ENCODE results near the gene ARHGEF25. TPM values are rescaled to one million over a fixed set of nuclear protein-coding genes. Genes with fewer than 3 reads are reported as not detected.
A peak's percentile ranks its signal among the peaks of the same experiment; 100 is the strongest.
"Not testable (repeated sequence)": the region's sequence is repeated elsewhere in the genome, so short reads cannot be mapped to it uniquely, and the experiment has no call there.

The ARHGEF25 gene
- total RNA-seq, 2 experiments from 2014 or later, result 0.37 TPM

DNA sequence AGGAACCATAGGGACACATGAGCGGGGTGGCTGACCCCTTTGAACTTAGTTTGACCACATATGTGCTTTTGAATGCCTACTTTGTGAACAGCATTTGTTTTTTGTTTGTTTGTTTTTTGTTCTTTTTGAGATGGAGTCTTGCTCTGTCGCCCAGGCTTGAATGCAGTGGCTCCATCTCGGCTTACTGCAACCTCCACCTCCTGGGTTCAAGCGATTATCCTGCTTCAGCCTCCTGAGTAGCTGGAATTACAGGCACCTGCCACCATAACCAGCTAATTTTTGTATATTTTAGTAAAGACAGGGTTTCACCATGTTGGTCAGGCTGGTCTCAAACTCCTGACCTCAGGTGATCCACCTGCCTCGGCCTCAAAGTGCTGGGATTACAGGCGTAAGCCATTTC, 7.2 kb downstream of the ARHGEF25 start:
- POLR2A ChIA-PET; H3K9me3 Mint-ChIP-seq (ENCODE audit: insufficient read depth); H3K36me3 Mint-ChIP-seq (ENCODE audit: low read depth); H3K27ac Mint-ChIP-seq; DNase-seq; H3K4me3 Mint-ChIP-seq; ATAC-seq: not testable (repeated sequence)
- Mint-ChIP-seq H3K27me3 (ENCODE audit: low read depth) (peaks cover 91% of the 10 kb centered on the region), H3K4me1 (ENCODE audit: low read depth) (peaks cover 33% of the 10 kb centered on the region)
- CTCF ChIA-PET, result interaction anchor here (2.8 to 4.8 kb wide), 2 partner anchors 35 to 160 kb away, joined by 10 to 87 read pairs; partner anchors contain the start of gene GLI1

- Mint-ChIP-seq H3K36me3 (ENCODE audit: low read depth) (no peaks in the 10 kb centered on the region), H3K4me3 (no peak overlapping the region), H3K27me3 (ENCODE audit: low read depth) (peaks cover 95% of the 10 kb centered on the region), H3K9me3 (ENCODE audit: insufficient read depth) (no peaks in the 10 kb centered on the region), H3K4me1 (ENCODE audit: low read depth) (peaks cover 32% of the 10 kb centered on the region), H3K27ac (no peak overlapping the region)
- DNase-seq (no peak), ATAC-seq (no peak)
- CTCF ChIA-PET, result interaction anchor here (0.8 to 4.8 kb wide), 5 partner anchors 9 to 160 kb away, joined by 3 to 87 read pairs (median 8); partner anchors contain the start of genes B4GALNT1 and GLI1
- POLR2A ChIA-PET, result interaction anchor here (1.6 to 2.1 kb wide), 2 partner anchors 8 to 28 kb away, joined by 4 to 12 read pairs; partner anchors contain the start of genes ARHGEF25 and PIP4K2C
Measured at GRCh38 chr12:57618966-57619433, 7.8 kb downstream of the ARHGEF25 start.

DNA sequence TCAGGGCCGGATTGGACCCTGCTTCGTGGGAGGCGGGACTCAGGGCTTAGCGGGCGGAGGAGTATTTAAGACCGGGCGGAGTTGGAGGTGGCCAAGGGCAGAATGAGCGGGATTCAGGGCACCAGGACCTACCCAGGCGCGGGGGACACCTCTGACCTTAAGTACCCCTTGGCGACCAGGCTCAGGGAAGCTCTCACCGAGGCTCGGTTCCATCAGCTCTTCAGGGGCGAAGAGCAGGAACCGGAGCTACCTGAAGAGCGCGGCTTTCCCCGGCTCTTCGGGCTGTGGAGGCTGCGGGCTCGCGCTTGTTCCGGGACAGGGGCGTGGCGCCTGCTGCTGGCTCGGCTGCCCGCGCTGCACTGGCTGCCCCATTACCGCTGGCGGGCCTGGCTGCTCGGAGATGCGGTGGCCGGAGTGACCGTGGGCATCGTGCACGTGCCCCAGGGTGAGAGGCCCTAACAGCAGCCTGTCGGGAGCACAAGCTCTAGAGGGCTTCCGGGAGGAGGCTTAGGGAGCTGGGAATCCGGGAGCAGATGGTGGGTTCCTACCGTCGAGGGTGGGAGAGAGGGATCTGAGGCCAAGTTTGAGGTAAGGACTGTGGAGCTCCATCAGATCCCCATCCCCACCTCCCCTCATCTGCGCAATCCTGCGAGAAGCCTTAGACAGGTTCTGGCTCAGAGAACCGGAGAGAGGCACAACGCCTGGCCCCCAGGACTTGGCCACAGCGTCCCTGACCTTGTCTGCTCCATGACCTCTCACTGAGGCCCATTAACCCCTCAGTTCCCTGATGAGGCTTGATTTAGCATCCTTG, 8.4 kb downstream of the ARHGEF25 start:
- CTCF ChIA-PET, result interaction anchor here (0.8 to 4.8 kb wide), 8 partner anchors 8 to 161 kb away, joined by 3 to 87 read pairs (median 9); partner anchors contain the start of genes B4GALNT1, GLI1 and PIP4K2C
- peak; percentile 37 for ATAC-seq
- H3K27me3 Mint-ChIP-seq (ENCODE audit: low read depth), result peaks cover 94% of the 10 kb centered on the region
- peak; percentile 38 for DNase-seq
- no peaks in the 10 kb centered on the region for H3K36me3 Mint-ChIP-seq (ENCODE audit: low read depth)
- peaks cover 30% of the 10 kb centered on the region for H3K4me1 Mint-ChIP-seq (ENCODE audit: low read depth)
- POLR2A ChIA-PET, result interaction anchor here (1.6 to 2.1 kb wide), 2 partner anchors 9 to 28 kb away, joined by 4 to 12 read pairs; partner anchors contain the start of genes ARHGEF25 and PIP4K2C
- no peak overlapping the region for H3K4me3 Mint-ChIP-seq
- no peak overlapping the region for H3K27ac Mint-ChIP-seq
- no peaks in the 10 kb centered on the region for H3K9me3 Mint-ChIP-seq (ENCODE audit: insufficient read depth)

DNA sequence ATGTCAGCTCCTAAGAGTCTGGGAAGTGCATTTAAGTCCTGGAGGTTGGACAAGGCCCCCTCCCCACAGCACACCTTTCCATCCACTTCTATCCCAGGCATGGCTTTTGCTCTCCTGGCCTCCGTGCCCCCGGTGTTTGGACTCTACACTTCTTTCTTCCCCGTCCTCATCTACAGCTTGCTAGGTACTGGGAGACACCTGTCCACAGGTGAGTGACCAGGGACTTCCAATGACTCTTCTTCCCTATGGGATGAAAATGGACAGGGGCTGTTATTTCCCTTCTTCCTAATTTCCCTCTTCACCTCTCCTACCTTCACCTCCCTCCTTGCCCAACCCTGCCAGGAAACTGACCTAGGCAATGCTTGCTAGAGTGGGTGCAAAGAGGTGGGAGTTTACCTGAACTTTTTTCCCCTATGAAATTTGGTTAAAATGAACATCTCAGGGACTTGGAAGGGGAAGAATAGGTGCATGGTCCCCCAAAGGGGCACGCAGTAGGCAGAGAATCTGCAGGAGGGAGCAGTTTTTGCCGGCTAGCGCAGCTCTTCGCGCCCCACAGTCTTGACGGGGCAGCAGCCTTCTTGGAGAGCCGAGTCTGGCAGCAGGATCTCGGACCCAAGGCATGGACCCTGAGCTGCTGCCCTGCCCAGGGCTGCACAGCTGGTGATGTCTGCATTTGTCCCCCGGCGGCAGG, 9.2 kb downstream of the ARHGEF25 start:
- Mint-ChIP-seq H3K9me3 (ENCODE audit: insufficient read depth) (no peaks in the 10 kb centered on the region), H3K4me1 (ENCODE audit: low read depth) (peaks cover 30% of the 10 kb centered on the region), H3K36me3 (ENCODE audit: low read depth) (no peaks in the 10 kb centered on the region), H3K4me3 (peak overlapping the region; percentile 63), H3K27me3 (ENCODE audit: low read depth) (peaks cover 93% of the 10 kb centered on the region), H3K27ac (no peak overlapping the region)
- no peak for ATAC-seq
- DNase-seq, result no peak
- CTCF ChIA-PET, result interaction anchor here (0.7 to 4.8 kb wide), 16 partner anchors 8 to 161 kb away, joined by 3 to 87 read pairs (median 7); partner anchors contain the start of genes ARHGEF25, B4GALNT1, GLI1 and PIP4K2C
- POLR2A ChIA-PET, result interaction anchor here (0.7 to 2.1 kb wide), 4 partner anchors 10 to 138 kb away, joined by 3 to 12 read pairs (median 4); partner anchors contain the start of genes ARHGEF25 and PIP4K2C

DNA sequence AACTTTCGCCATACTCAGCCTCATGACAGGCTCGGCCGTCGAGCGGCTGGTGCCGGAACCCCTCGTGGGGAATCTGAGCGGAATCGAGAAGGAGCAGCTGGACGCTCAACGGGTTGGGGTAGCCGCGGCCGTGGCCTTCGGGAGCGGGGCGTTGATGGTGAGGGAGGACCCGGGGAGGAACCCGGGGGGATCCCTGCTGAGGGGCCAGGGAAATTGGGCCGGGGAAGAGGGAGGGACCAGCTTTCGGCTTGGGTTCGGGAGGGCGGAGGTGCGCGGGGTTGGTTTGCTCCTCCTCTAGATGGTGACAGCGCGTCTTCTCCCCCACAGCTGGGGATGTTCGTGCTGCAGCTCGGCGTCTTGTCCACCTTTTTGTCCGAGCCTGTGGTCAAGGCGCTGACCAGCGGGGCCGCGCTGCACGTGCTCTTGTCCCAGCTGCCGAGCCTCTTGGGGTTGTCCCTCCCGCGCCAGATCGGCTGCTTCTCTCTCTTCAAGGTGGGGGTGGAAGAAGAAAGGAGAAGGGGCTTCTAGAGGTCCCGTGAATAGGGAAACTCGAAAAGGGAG, 9.8 kb downstream of the ARHGEF25 start:
- peaks cover 30% of the 10 kb centered on the region for H3K4me1 Mint-ChIP-seq (ENCODE audit: low read depth)
- POLR2A ChIA-PET, result interaction anchor here (0.7 to 2.1 kb wide), 3 partner anchors 16 to 139 kb away, joined by 3 to 12 read pairs (median 3); partner anchors contain the start of gene PIP4K2C
- peak overlapping the region; percentile 63 for H3K4me3 Mint-ChIP-seq
- CTCF ChIA-PET, result interaction anchor here (0.7 to 4.8 kb wide), 16 partner anchors 9 to 162 kb away, joined by 3 to 87 read pairs (median 7); partner anchors contain the start of genes ARHGEF25, B4GALNT1, GLI1 and PIP4K2C
- H3K36me3 Mint-ChIP-seq (ENCODE audit: low read depth), result no peaks in the 10 kb centered on the region
- DNase-seq, result no peak
- no peak overlapping the region for H3K27ac Mint-ChIP-seq
- ATAC-seq, result peak; percentile 34
- H3K27me3 Mint-ChIP-seq (ENCODE audit: low read depth), result peaks cover 93% of the 10 kb centered on the region
- no peaks in the 10 kb centered on the region for H3K9me3 Mint-ChIP-seq (ENCODE audit: insufficient read depth)

DNA sequence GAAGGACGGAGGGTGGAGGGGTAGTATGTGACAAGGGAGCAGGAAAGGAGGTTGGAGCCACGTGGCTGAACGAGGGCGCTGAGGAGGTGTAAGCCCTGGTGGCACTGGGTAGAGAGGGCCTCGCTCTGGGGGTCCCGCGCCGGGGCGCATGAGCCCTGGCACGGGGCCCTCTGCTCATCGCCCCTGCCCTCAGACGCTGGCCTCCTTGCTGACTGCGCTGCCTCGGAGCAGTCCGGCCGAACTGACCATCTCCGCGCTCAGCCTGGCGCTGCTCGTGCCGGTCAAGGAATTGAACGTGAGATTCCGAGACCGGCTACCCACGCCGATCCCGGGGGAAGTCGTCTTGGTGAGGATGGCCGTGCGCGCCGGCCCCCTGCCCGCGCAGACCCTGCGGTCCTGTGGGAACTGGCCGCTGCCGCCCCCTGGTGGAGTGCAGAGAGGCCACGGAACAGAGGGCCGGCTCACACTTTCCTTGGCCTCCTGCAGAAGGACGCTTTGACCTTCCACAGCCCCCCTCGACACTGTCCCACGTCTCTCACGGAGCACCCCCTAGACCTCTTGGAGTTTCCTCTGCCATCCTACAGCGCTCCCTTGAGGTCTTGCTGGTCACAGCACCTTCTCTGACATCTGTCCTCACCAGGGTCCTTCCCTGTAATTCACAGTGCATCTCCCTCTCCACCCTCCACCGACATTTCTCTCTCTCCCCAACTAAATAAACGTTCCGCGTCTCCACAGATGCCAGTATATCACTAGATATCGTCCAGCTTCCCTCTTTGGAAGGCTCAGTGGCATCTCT, 10.5 kb downstream of the ARHGEF25 start:
- ATAC-seq (peak; percentile 77), DNase-seq (peak; percentile 64)
- H3K27ac Mint-ChIP-seq, result no peak overlapping the region
- peak overlapping the region; percentile 63 for H3K4me3 Mint-ChIP-seq
- no peaks in the 10 kb centered on the region for H3K36me3 Mint-ChIP-seq (ENCODE audit: low read depth)
- POLR2A ChIA-PET, result interaction anchor here (0.7 to 2.1 kb wide), 2 partner anchors 30 to 139 kb away, joined by 3 to 12 read pairs; partner anchors contain the start of gene PIP4K2C
- H3K9me3 Mint-ChIP-seq (ENCODE audit: insufficient read depth), result no peaks in the 10 kb centered on the region
- peaks cover 94% of the 10 kb centered on the region for H3K27me3 Mint-ChIP-seq (ENCODE audit: low read depth)
- CTCF ChIA-PET, result interaction anchor here (0.7 to 4.8 kb wide), 23 partner anchors 9 to 164 kb away, joined by 3 to 87 read pairs (median 4); partner anchors contain the start of genes ARHGEF25 and PIP4K2C
- peaks cover 30% of the 10 kb centered on the region for H3K4me1 Mint-ChIP-seq (ENCODE audit: low read depth)

DNA sequence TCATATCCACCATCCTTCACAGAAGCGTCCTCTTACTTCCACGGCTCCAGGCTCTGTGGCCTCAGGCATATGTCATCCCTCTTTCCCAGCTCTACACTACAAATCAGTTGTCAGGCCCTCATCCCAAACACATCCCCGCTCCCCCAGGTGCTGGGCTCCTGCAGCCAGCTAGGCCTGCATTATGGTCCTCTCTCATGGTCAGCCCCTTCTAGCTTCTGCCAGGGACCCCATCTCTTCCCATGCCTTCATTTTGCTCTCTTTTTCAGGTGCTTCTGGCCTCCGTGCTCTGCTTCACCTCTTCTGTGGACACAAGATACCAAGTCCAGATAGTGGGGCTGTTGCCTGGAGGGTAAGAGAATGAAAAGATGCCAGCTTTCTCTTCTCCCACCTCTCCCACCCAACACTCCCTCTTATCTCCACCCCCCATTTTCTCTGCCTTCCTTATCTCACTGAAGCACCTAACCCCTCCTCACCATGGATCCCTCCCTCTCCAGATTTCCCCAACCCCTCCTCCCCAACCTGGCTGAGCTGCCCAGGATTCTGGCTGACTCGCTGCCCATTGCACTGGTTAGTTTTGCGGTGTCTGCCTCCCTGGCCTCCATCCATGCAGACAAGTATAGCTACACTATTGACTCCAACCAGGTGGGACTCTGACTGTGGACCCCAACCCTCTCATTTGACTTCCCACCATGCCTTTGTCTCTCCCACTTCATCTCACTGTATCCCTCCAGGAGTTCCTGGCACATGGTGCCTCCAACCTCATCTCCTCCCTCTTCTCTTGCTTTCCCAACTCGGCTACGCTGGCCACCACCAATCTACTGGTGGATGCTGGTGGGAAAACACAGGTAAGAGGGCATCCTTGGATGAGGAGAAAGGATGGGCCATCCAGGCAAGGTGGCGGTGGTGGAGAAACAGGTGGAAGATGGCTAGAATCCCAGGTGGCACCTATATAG, 11.3 kb downstream of the ARHGEF25 start:
- H3K27me3 Mint-ChIP-seq (ENCODE audit: low read depth), result peaks cover 93% of the 10 kb centered on the region
- POLR2A ChIA-PET, result no interaction called here

DNA sequence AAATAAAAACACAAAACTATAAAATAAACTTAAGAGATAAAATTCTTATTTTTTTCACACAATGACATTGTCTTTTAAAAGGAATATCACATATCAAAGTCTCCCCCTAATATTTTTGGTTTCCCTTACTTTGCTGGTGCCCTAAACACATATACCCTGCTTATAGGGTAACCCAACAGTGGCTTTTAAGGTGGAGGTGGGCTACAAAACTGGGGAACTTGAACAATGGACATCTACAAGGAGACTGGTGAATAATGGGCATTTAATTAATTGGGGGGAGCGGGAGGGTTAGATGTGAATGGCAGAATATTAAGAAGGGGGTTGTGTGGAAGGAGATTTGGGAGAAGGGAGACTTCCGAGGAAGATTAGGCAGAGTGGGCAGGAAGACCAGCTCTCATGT, 12.2 kb downstream of the ARHGEF25 start:
- Mint-ChIP-seq H3K4me3 (no peak overlapping the region), H3K9me3 (ENCODE audit: insufficient read depth) (no peaks in the 10 kb centered on the region), H3K4me1 (ENCODE audit: low read depth) (peaks cover 35% of the 10 kb centered on the region), H3K27ac (no peak overlapping the region), H3K27me3 (ENCODE audit: low read depth) (peaks cover 92% of the 10 kb centered on the region), H3K36me3 (ENCODE audit: low read depth) (no peaks in the 10 kb centered on the region)
- ChIA-PET POLR2A (no interaction called here), CTCF (interaction anchor here (1.4 to 4.8 kb wide), 4 partner anchors 20 to 49 kb away, joined by 4 to 87 read pairs (median 14); no protein-coding TSS in a partner anchor)
- no peak for DNase-seq
- no peak for ATAC-seq

More for the DNA sequence above, 11.3 kb downstream of the ARHGEF25 start:
- CTCF ChIA-PET, result interaction anchor here (0.8 to 4.8 kb wide), 14 partner anchors 8 to 165 kb away, joined by 3 to 87 read pairs (median 3); partner anchors contain the start of genes ARHGEF25 and PIP4K2C
- ATAC-seq, result no peak
- Mint-ChIP-seq H3K27ac (no peak overlapping the region), H3K4me3 (no peak overlapping the region), H3K36me3 (ENCODE audit: low read depth) (no peaks in the 10 kb centered on the region), H3K9me3 (ENCODE audit: insufficient read depth) (no peaks in the 10 kb centered on the region), H3K4me1 (ENCODE audit: low read depth) (peaks cover 32% of the 10 kb centered on the region)
- DNase-seq, result no peak

- no peak for DNase-seq
- H3K4me3 Mint-ChIP-seq, result no peak overlapping the region
- CTCF ChIA-PET, result interaction anchor here (1.7 to 4.3 kb wide), 2 partner anchors 41 to 165 kb away, joined by 4 to 22 read pairs; no protein-coding TSS in a partner anchor
Measured at GRCh38 chr12:57623811-57624390, 12.7 kb downstream of the ARHGEF25 start.

More at GRCh38 chr12:57623811-57624390, 12.7 kb downstream of the ARHGEF25 start:
- no peak for ATAC-seq
- H3K27me3 Mint-ChIP-seq (ENCODE audit: low read depth), result peaks cover 94% of the 10 kb centered on the region
- POLR2A ChIA-PET, result no interaction called here
- H3K27ac Mint-ChIP-seq, result no peak overlapping the region
- H3K4me1 Mint-ChIP-seq (ENCODE audit: low read depth), result peaks cover 34% of the 10 kb centered on the region
- H3K36me3 Mint-ChIP-seq (ENCODE audit: low read depth), result no peaks in the 10 kb centered on the region
- H3K9me3 Mint-ChIP-seq (ENCODE audit: insufficient read depth), result no peaks in the 10 kb centered on the region
